ENCODE data around the gene TSPAN5.

- no peak for TF ChIP-seq ZNF8 (CRISPR knock-in tag; IDR thresholded peaks at IDR 0.05)
- no peak for TF ChIP-seq SNAI2 (CRISPR knock-in tag; IDR thresholded peaks at IDR 0.05)
These were observed 121.8 kb downstream of the TSPAN5 start for GRCh38 chr4:98536631-98537030.

Measured in SK-N-SH treated with all-trans-retinoic acid at 6 μM for 48 hours (cell line).